GM21515 (cell line): ENCODE data around the gene KRTAP10-7.
"Not testable (repeated sequence)": the region's sequence is repeated elsewhere in the genome, so short reads cannot be mapped to it uniquely, and the experiment has no call there.

Experiments
- ATAC-seq: cut with Tn5 transposase; IDR thresholded peaks from one replicate; pipeline ENCODE4 v1.9.1; 2021; ENCODE audit not compliant: unreplicated experiment

The KRTAP10-7 gene

GRCh38 chr21:44627831-44628233 lies 27.4 kb downstream of the KRTAP10-7 start:
- ATAC-seq: not testable (repeated sequence)

DNA sequence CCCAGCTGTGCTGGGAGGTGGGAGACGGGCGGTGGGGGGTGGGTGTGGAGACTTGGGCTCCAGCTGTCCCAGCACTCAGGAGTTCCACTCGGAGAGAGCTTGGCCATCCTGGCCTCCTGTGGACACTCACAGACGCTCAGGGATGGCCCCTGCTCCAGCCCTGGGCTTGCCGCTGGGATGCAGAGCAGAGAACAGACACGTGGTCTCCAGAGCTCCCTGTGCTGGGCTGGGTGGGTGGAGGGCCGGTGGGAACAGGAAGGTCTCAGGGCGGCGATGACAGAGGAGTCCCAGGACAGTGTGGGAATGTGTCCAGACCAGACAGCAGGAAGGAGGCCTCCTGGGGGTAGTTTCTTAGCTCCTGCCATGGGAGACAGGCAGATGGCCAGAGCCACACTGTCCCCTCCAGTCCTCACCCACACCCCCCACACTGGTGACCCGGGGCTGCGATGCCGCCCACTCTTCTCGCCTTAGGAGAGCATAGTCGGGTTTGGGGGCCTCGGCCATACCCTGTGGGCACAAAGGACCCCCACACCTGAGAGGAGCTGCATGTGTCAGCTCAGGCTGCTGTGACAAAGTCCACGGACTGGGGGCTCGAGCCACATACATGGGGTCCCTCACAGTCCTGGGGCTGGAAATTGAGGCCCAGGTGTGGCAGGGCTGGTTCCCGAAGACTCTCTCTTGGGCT lies 28.5 kb downstream of the KRTAP10-7 start:
- no peak for ATAC-seq

- no peak for ATAC-seq
Measured at GRCh38 chr21:44630440-44630839, 30.0 kb downstream of the KRTAP10-7 start.

- no peak for ATAC-seq
Measured at GRCh38 chr21:44632067-44632466, 31.7 kb downstream of the KRTAP10-7 start.

DNA sequence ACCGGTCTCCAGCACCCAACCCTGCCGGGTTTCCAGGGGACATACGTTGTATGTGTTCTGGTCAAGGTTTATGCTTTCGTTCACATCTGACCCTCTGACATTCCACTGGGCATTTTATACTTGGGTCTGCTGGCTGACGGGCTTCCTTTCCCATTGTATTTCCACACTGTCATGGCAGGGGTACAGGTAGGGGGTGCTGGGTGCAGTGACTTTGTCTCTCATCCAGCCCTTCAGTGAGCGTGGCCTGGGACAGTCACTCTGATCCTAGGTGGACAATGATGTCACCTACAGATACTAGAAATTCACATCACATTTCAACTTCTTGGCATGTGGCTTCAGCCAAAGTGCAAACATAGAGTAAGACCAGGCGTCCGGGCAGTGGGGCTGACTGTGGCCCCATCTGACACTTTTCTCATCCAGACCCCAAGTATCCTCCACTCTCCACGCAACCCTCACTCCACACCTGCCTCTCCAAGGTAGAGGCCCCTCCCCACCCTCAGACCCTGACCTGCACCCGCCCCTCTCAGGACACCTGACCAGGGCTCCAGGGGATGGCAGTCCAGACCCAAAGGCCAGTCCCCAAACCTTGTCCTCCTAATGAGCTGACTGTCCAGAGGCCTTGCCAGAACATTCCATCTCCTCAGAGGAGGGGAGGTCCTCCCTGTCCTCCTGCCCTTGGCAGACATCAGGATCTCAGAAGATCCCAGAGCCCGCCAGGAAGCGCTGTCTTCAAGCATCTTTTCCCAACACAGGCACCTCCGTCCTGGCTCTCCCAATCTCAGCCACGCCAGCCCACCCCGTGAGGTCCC lies 36.0 kb downstream of the KRTAP10-7 start:
- no peak for ATAC-seq

DNA sequence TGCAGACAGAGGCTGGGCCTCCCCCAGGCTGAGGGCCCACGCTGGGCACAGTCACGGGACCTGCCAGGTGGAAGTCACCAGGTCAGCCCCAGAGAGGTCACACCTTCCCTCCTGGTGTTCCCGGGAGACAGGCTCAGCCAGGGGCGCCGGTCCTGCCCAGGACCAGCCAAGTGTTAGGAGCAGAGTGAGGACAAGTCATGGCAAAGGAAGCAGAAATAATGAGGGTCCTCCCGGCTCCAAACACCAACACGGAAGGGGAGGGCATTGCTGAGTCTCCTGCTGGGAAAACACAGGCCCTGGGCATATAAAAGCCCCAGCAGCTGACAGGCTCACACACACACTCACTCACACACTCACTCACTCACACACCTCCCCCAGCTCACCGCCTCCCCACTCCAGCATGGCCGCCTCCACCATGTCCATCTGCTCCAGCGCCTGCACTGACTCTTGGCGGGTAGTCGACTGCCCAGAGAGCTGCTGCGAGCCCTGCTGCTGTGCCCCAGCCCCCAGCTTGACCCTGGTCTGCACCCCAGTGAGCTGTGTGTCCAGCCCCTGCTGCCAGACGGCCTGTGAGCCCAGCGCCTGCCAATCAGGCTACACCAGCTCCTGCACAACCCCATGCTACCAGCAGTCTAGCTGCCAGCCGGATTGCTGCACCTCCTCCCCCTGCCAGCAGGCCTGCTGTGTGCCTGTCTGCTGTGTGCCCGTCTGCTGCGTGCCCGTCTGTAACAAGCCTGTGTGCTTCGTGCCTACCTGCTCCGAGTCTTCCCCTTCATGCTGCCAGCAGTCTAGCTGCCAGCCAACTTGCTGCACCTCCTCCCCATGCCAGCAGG lies 36.8 kb downstream of the KRTAP10-7 start, which contains the start of gene KRTAP10-10:
Gene KRTAP10-10 (plus strand): TSS at position 339 of the 833 bp plus-strand sequence. CDS start 62 bp downstream, at position 401.
- ATAC-seq: no peak

DNA sequence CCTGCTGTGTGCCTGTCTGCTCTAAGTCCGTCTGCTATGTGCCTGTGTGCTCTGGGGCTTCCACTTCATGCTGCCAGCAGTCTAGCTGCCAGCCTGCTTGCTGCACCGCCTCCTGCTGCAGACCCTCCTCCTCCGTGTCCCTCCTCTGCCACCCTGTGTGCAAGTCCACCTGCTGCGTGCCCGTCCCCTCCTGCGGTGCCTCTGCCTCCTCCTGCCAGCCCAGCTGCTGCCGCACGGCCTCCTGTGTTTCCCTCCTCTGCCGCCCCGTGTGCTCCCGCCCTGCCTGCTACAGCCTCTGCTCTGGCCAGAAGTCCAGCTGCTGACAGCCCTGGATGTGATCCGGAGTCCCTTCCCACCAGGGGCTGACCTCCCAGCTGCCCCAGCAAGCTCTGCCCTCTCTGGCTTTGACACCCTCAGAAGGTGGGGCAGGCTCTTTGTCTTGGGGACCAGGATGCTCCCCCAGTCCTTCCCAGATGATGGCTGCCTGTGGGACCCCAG lies 37.5 kb downstream of the KRTAP10-7 start:
- ATAC-seq: not testable (repeated sequence)

DNA sequence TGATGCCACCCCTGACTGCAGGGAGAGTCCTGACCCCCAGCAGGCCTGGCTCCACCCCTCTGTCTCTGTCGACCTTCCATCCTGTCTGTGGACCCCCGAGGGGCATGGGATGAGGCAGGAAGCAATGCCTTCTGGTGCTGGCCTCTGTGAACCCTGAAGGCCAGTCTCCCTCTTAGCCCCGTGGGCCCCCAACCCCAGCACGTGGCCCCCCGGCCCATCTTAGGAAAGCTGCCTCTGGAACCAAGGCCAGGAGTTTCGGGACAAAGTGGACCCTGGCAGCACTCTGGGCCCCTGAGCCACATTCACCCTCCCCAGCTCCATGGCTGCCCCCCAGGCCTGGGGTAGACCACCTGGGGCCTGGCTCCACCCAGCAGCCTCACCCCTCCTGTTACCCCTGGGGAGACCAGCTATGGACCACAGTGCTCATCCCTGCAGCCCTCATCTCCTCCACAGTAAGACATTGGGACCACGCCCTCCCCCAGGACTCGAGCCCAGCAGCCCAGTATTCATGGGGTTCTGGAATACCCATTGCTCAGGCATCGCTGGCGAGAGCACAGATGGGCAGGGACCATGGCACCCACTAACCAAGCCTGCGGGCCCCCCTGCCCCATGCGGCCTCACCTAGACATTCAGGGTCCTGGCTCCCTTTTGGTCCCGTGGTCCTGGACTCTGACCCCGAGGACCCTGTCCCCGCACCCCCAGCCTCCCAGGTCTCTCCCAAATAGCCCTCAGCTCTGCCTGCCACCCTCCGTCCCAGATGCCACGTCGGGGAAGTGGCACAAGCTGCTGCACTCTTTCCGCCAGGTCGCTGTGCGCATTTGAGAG lies 38.3 kb downstream of the KRTAP10-7 start:
- ATAC-seq: not testable (repeated sequence)

DNA sequence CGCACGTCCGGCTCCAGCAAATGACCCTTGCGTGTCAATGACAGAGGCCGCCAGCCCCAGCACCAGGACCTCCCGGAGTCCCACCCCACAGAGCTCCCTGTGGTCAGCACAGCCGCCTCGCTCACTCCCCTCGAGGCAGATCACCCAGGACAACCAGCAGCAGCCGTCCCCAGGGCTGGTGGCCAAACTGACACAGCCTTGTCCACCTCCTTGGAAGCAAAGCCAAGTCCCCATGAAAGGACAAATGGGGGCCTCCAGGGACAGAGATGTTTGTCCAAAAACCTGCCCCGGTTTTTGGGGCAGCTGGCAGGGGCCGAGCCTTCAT lies 38.9 kb downstream of the KRTAP10-7 start:
- no peak for ATAC-seq

- ATAC-seq: no peak
Measured at GRCh38 chr21:44640761-44641160, 40.4 kb downstream of the KRTAP10-7 start.

DNA sequence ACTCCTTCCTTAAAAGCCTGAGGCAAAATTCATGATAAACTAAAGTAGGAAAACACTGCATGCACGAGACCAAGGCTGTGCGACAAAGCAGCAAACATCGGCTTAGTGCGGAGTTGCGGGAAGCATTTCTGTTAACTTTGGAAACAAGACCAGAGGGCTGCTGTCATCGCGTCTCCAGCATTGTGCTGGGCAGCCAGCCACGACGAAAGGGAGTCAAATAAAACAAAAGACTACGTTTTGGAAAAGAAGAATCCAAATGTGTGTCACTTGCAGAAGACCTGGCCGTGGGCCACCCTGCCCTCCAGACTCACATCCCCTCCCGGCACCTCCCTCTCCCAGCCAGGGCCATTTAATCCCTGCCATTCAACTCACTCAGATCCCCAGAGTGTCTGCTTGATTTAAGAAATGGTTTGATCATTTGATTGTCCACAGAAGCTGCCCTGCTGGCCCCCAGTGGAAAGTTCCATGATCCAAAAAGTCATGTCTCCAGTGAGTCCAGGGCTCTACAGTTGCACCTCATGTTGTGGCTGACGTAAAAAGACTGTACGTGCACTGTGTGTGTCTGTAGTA lies 43.4 kb downstream of the KRTAP10-7 start:
- ATAC-seq: no peak

DNA sequence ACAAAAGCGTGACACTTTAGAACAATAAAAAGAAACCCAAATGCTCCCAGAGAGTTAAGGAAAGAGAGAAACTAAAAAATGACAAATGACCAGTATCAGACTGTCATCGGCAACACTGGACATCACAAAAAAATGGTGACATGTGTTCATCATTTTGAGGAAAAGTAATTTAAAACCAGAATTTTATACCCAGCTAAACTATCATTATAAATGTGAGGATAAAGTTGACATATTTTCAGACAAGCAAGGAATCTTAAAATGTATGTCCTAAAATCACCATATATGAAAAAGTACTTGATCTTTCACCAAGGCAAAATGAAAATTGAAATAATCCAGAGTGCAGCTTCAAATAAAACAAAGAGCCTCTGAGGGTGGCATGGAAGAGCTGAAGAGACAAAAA lies 44.5 kb downstream of the KRTAP10-7 start:
- no peak for ATAC-seq

GRCh38 chr21:44646366-44647221 lies 46.2 kb downstream of the KRTAP10-7 start, which contains the start of gene KRTAP10-11:
KRTAP10-11 (plus strand) TSS chr21:44646414; CDS start chr21:44646459, 45 bp downstream.
- ATAC-seq: not testable (repeated sequence)

DNA sequence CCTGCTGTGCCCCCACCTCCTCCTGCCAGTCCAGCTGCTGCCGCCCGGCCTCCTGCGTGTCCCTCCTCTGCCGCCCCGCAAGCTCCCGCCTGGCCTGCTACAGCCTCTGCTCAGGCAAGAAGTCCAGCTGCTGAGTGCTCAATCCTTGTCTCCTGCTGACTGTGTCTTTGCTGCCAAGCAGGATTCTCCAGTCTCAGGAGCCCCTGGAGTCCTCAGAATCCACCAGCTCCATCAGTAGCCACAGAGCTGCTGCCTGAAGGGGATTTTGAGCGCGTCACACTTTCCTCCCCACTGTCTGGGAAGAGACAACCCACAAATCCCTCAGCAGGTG lies 46.8 kb downstream of the KRTAP10-7 start:
- no peak for ATAC-seq

DNA sequence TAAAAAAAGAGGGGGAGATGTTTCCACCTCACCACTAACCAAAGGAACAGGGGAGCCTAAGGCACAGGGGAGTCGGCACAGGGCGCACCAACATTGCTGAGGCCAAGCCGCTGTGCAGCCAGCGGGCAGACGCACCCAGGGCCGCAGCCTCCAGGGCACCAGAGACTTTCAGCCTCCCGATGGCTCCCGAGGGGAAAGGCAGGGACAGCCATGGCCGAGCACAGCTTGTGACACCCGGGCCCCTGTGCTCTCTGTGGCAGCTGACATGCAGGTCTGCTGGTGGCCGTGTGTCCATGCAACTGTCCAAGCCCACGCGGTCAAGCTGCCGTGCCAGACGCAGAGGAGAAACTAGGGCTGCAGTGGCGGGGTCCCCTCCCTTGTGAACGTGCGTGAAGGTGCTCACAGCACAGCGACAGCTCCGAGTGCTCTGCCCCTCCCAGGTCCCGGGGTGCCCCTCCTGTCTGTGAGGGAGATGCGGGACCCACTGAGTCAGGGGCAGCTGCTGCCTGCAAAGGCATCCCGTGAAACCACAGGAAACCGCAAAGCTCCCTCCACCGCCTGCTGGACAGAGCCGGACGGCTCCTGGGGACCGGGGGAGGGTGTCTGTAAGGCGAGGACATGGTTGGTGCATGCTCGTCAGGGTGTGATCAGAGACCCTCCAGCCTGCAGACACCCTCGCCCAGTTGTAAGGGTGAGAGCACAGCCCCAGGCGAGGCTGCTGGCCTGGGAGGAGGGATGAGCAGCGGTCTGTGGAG lies 48.3 kb downstream of the KRTAP10-7 start:
- ATAC-seq: no peak

GRCh38 chr21:44649521-44650100 lies 49.2 kb downstream of the KRTAP10-7 start:
- no peak for ATAC-seq

GRCh38 chr21:44650265-44650972 lies 50.0 kb downstream of the KRTAP10-7 start:
- no peak for ATAC-seq
